Brain microvascular endothelial cell (primary cell): ENCODE measurements around the gene ATF7.

Experiments used
- DNase-seq: peaks from one replicate; pipeline ENCODE4 v3.0.0-alpha.2; 2020
- H3K27ac ChIP-seq: fragments of 250-450 bp; sonication (Bioruptor Pico); 2 replicates; pipeline ENCODE4 v1.5.1; 2020; ENCODE audit warnings: mild to moderate bottlenecking, moderate library complexity
- H3K27me3 ChIP-seq: fragments of 250-450 bp; sonication (Bioruptor Pico); replicated peaks from 2 replicates; pipeline ENCODE4 v1.5.1; 2020; ENCODE audit warnings: mild to moderate bottlenecking
- H3K36me3 ChIP-seq: fragments of 250-450 bp; sonication (Bioruptor Pico); replicated peaks from 2 replicates; pipeline ENCODE4 v1.5.1; 2020; ENCODE audit warnings: mild to moderate bottlenecking
- H3K4me3 ChIP-seq: 2 replicates; pipeline ENCODE4 v1.5.1; 2011; ENCODE audit warnings: low read depth, mild to moderate bottlenecking, control low read depth, low read length, moderate library complexity
- CTCF ChIP-seq: IDR thresholded peaks from 2 replicates; pipeline ENCODE4 v1.5.1; 2011; ENCODE audit warnings: low read depth, mild to moderate bottlenecking, moderate library complexity, low read length, control low read depth, inconsistent platforms; ENCODE audit errors: missing control alignments
- in situ Hi-C: cut with HindIII; loops from 2 replicates; pipeline ENCODE4 v1.10.0; 2017; ENCODE audit warnings: low sequenced_read_pairs, low pct_ligation_motif_present

The ATF7 gene

GRCh38 chr12:53474819-53475218 is 151.4 kb downstream of the ATF7 start:
- in situ Hi-C loops, result no loop called here
- H3K4me3 ChIP-seq, result no peak overlapping the region
- no peak overlapping the region for H3K27ac ChIP-seq
- H3K27me3 ChIP-seq, result no peaks in the 10 kb centered on the region
- no peak for TF ChIP-seq CTCF
- H3K36me3 ChIP-seq, result peaks cover 93% of the 10 kb centered on the region
- DNase-seq, result no peak

GRCh38 chr12:53474077-53474476 is 152.1 kb downstream of the ATF7 start:
- DNase-seq, result no peak
- Histone ChIP-seq H3K36me3 (peaks cover 95% of the 10 kb centered on the region), H3K27me3 (no peaks in the 10 kb centered on the region), H3K4me3 (no peak overlapping the region), H3K27ac (no peak overlapping the region)
- in situ Hi-C loops, result no loop called here
- TF ChIP-seq CTCF, result no peak

- H3K36me3 ChIP-seq, result peaks cover 96% of the 10 kb centered on the region
- in situ Hi-C loops, result no loop called here
- no peak overlapping the region for H3K4me3 ChIP-seq
- no peak for TF ChIP-seq CTCF
- no peaks in the 10 kb centered on the region for H3K27me3 ChIP-seq
- no peak for DNase-seq
- no peak overlapping the region for H3K27ac ChIP-seq
These were observed 154.1 kb downstream of the ATF7 start for GRCh38 chr12:53472056-53472582.

- DNase-seq, result no peak
- TF ChIP-seq CTCF, result no peak
- H3K36me3 ChIP-seq, result peaks cover 96% of the 10 kb centered on the region
- in situ Hi-C loops, result no loop called here
- H3K27ac ChIP-seq, result no peak overlapping the region
- no peak overlapping the region for H3K4me3 ChIP-seq
- no peaks in the 10 kb centered on the region for H3K27me3 ChIP-seq
These were observed 157.9 kb downstream of the ATF7 start for GRCh38 chr12:53468282-53468681.

GRCh38 chr12:53467880-53468279 is 158.3 kb downstream of the ATF7 start:
- peaks cover 96% of the 10 kb centered on the region for H3K36me3 ChIP-seq
- no peaks in the 10 kb centered on the region for H3K27me3 ChIP-seq
- in situ Hi-C loops, result no loop called here
- H3K4me3 ChIP-seq, result no peak overlapping the region
- H3K27ac ChIP-seq, result no peak overlapping the region
- TF ChIP-seq CTCF, result no peak
- no peak for DNase-seq

GRCh38 chr12:53467082-53467481 is 159.1 kb downstream of the ATF7 start:
- TF ChIP-seq CTCF, result no peak
- H3K4me3 ChIP-seq, result no peak overlapping the region
- no peak for DNase-seq
- in situ Hi-C loops, result no loop called here
- H3K36me3 ChIP-seq, result peaks cover 96% of the 10 kb centered on the region
- H3K27ac ChIP-seq, result no peak overlapping the region
- H3K27me3 ChIP-seq, result no peaks in the 10 kb centered on the region
